T-helper 9 cell (primary cell): ENCODE measurements around the gene MTOR.
"Not testable (repeated sequence)": the region's sequence is repeated elsewhere in the genome, so short reads cannot be mapped to it uniquely, and the experiment has no call there.

Experiments
- DNase-seq: peaks from one replicate; pipeline ENCODE4 v3.0.0-alpha.2; 2020

Gene MTOR

DNA sequence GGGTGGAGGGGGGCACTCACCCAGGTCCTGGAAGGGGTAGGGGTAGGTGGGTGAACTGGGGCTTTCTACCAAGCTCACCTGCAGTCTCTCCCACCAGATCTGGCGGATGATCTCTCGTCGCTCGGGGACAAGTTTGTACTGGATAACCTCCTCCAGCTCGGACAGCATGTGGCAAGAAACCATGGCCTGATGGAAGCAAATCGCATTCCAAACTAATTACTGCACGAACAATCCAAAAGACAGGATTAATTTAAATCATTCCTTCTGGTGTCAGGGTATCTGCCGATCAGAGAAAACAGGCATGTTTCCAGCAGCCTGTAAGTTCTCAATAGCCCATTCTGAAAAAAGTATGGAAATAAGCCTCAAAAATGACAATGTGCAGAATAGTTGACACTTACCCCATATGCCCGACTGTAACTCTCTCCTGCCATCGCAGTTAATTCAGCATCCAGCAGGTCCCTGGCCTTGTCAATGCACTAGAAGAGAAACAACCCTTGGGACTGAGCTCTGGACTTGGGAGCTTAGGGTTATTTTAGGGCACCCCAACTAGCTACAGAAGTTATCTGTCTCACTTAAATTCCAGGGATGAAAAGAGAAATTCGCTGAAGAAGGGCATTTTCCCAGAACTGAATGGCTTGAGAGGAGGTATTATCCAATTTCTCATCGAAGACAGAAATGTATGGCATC, 117.6 kb downstream of the MTOR start:
- no peak for DNase-seq

DNA sequence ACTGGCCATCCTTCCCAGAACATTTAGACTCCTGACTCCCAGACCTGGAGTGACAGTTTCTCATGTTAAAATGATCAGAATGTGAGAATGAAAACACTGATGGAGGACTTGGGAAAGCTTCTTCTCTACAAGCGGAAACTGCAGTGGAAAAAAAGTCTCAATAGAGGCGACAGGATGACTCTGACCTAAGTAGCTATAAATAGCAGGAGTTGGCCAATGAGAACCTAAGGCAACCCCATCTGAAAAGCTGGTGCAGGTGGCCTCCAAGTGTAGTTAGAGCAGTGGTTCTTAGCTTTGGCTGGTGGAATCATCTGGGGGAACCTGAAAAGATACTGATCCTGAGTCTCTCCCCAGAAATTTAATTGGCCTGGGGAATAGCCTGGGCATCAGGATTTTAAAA, 118.4 kb downstream of the MTOR start:
- DNase-seq = no peak

GRCh38 chr1:11143401-11143800, 119.0 kb downstream of the MTOR start:
- no peak for DNase-seq

DNA sequence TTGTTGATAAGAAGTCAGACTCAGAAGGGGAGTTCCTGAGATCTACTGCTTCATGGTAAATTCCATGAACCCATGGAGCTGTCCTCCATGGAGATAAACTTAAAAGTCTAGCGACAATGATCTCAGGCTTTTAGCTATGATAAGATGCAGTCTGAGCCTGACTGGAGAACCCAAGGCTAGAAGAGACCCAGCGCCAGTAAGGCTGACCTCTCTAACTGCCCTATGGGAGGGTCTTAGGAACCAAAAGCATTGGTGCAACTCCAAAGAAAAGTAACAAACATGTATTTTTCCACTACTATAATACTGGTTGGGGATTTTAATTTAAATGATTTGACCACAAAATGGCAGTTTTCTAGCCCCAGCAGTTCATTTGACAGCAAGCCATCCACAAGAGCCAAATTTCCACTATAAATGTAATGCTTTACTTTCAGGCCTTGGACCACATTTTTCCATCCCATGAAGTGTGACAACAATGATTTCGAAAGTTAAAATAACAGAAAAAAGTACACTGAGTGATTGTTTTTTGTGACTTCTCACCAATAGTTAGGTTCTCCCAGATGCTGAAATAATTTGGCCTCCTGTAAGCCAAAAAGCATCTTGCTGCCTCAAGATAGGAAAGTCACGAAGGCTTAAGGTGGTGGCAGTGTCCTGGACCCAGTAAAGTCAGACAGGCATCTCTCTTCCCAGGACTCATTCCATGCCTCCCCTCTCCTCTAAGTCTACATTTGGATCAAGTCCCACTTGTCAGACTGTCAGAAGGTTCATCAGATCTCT, 119.5 kb downstream of the MTOR start:
- no peak for DNase-seq

- DNase-seq = no peak
Measured at GRCh38 chr1:11138952-11139351, 123.4 kb downstream of the MTOR start.

DNA sequence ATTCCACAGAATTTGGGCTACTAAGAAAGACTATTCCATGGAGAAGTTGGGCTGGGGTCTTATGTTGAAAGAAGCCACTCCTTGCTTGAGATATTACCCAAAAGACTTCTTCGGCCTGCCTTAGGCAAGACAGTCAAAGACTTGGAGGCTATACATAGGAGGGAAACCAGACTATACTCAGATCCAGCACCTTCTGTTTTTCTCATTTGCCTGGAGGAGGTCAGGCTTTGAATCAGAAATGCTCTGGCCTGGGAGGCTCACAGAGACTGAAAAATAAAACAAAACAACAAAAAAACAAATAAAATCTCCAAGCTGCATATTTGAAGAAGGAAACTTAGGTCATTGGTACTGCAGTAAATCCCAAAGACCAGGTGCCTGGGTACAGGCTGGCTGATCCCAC, 124.3 kb downstream of the MTOR start:
- no peak for DNase-seq

DNA sequence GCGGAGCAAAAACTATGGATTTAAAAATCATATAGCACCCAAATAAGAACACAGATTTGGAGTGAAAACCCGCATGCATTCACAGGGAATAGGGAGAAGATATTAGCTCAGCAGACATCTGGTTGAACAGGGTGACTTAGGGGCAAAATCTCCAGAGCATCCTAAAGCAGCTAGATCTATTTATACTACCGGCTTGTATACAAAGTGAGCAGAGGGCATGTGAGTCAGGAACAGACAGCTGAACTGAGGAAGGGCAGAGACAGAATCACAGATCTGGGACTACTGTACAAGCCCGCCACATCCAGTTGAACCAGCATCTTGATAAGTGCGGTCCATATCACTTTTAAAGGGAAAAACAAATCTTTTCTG, 127.5 kb downstream of the MTOR start:
- no peak for DNase-seq

- DNase-seq = no peak
Measured at GRCh38 chr1:11134251-11134897, 128.0 kb downstream of the MTOR start.

GRCh38 chr1:11132563-11133293, 129.6 kb downstream of the MTOR start:
- DNase-seq = no peak

GRCh38 chr1:11131816-11132215, 130.5 kb downstream of the MTOR start:
- DNase-seq = no peak

DNA sequence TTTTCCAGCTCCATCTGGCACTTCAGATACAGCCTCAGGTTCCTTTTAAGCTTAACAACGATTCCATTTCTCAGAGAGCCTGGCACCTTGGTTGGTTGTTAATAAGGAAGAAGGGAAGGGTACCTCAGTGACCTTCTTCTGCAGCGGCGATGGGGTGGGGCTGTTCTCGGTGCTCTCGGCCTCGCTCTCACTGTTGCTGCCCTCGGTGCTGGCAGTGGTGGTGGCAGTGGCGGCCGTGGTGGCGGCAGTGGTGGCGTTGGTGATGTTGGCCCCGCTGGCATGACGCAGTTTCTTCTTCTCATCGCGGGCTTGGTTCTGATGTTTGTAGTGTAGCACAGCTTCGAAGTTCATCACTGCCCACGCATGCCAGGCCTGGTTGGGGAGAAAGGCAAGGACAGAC, 131.9 kb downstream of the MTOR start:
- DNase-seq = no peak

- DNase-seq = no peak
Measured at GRCh38 chr1:11129649-11130390, 132.5 kb downstream of the MTOR start.

DNA sequence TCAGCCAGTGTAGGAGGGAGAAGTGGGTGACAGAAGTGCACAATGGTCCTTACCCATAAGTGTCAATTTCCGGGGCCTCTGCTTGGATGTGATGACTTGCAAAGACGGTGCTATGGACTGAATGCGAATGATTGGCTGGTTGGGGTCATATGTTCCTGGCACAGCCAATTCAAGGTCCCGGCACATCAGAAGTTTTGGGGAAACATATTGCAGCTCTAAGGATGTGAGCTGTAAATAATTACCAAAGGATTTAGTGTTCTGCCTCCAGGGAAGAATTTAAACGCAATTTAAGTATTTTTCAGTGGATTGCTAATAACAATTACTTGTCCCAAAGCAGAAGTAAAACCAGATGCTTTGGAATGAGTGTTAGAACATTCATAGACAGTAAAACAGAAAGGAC, 135.8 kb downstream of the MTOR start:
- no peak for DNase-seq

GRCh38 chr1:11125931-11126330, 136.4 kb downstream of the MTOR start:
- no peak for DNase-seq

GRCh38 chr1:11124965-11125364, 137.4 kb downstream of the MTOR start:
- no peak for DNase-seq

- DNase-seq = no peak
Measured at GRCh38 chr1:11116318-11116717, 146.0 kb downstream of the MTOR start.

DNA sequence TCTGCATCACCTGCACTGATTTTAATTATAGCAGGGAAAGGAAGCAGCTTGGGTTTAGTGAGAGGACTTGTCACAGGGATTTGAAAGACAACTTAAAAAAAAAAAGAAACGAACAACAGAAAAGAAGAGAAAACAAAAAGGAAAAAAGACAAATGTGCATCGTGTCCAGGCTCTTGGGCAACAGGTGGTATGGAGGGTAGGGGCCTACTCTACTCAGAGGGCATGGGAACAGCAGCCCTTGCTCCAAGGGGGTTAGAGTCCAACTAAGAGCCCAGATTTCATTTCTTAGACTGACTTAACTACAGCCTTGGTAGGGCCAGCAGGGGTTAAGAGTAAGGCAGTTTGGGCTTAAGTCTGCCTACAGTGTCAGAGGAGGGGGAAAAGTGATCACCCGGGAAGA, 147.4 kb downstream of the MTOR start:
- no peak for DNase-seq

DNA sequence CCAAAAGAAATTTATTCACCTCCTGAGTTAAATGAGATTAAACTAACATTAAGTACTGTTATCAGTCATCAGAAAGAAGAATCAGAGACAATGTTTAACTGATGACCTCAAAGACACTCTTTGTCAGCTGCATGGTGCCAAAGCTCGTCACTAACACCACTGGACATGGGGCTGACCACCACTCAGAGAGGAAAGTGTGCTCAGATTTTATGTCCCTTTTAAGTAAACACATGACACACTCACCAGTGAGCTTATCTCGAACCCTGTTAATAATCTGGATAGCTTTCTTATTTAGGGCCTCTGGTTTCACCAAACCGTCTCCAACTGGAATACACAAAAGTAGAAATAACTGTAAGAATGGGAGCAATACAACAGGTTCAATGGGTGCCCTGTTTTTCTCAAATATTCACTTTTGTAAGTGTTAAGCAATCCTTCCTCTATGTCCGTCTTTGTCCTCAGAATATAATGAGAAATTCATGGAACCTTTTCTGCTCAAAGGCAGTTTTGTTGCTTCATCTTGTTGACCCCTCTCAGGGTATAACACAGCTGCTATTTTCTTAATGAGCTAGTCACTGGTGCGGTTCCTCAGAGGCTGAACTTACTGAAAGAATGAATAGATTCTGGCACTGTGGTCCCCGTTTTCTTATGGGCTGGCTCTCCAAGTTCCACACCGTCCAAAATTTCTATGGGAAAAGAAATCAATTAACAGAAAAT, 153.1 kb downstream of the MTOR start:
- no peak for DNase-seq

DNA sequence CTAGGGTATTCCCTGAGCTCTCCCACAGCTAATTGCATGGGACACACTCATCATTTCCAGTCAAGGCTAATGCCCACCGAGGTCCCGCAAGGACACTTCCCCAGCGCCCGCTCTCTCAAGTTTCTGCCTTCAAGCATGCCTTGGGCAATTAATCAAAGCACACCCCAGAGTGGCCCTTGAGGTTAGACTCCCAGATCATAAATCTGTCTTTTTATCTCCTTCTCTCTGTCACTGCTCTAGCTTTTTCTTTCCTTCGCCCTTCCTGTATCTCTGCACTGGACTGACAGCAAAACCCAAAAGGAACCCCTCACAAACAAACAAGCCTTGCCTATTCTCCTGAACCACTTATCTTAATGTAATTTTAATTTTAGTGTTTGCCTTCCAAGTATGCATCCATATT, 154.8 kb downstream of the MTOR start:
- DNase-seq = no peak

- no peak for DNase-seq
Measured at GRCh38 chr1:11105586-11105985, 156.8 kb downstream of the MTOR start.

DNA sequence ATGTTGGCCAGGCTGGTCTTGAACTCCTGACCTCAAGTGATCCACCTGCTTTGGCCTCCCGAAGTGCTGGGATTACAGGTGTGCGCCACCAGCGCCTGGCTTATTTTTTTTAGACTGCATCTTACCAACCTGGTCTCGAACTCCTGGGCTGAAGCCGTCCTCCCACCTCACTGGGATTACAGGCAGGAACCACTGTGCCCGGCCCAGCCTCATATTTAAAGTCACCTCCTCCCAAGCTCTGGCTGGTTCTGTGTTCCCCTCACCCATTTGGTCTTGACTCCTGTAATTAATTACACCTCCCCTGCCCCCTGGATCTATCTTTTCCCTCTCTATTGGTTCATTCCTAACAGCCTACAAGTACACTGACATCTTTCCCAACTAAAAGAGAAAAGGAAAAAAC, 161.0 kb downstream of the MTOR start:
- no peak for DNase-seq

DNA sequence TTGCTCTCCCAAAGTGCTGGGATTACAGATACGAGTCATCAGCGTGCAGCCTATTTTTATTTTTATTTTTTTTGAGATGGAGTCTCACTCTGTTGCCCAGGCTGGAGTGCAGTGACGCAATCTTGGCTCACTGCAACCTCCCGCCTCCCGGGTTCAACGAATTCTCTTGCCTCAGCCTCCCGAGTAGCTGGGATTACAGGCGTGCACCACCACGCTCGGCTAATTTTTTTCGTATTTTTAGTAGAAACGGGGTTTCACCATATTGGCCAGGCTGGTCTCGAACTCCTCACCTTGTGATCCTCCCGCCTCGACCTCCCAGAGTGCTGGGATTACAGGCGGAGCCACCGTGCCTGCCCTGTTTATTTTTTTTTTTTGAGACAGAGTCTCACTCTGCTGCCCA, 161.5 kb downstream of the MTOR start:
- not testable (repeated sequence) for DNase-seq
